Frontal cortex (tissue), 1 donor: ENCODE data around the gene KRT5. TPM values are rescaled to one million over a fixed set of nuclear protein-coding genes. Genes with fewer than 3 reads are reported as not detected.

Experiments used
- total RNA-seq: library from RNA; depleted of rRNA; stranded (reverse); fragments of >200 nt; gene quantifications from one replicate; pipeline ENCODE4 v1.2.3, GENCODE V29; 2014

The KRT5 gene
- total RNA-seq, 1 donor from 2014 or later, result not detected

Other genes with a start within 250 kb of the KRT5 start
- under 0.01 TPM for gene KRT86, start 245.7 kb downstream of the KRT5 start, total RNA-seq
- not detected for gene KRT81, start 228.9 kb downstream of the KRT5 start, total RNA-seq
- not detected for gene KRT83, start 199.0 kb downstream of the KRT5 start, total RNA-seq
- not detected for gene KRT85, start 152.9 kb downstream of the KRT5 start, total RNA-seq
- gene KRT84, start 134.7 kb downstream of the KRT5 start, total RNA-seq, result not detected
- gene KRT82, start 114.1 kb downstream of the KRT5 start, total RNA-seq, result not detected
- not detected for gene KRT75, start 86.0 kb downstream of the KRT5 start, total RNA-seq
- gene KRT6B, start 68.2 kb downstream of the KRT5 start, total RNA-seq, result not detected
- gene KRT6C, start 46.6 kb downstream of the KRT5 start, total RNA-seq, result not detected
- gene KRT6A, start 27.1 kb downstream of the KRT5 start, total RNA-seq, result not detected
- gene KRT71, start 32.8 kb upstream of the KRT5 start, total RNA-seq, result not detected
- not detected for gene KRT74, start 53.4 kb upstream of the KRT5 start, total RNA-seq
- gene KRT72, start 81.1 kb upstream of the KRT5 start, total RNA-seq, result not detected
- gene KRT73, start 98.2 kb upstream of the KRT5 start, total RNA-seq, result not detected
- not detected for gene KRT2, start 131.8 kb upstream of the KRT5 start, total RNA-seq
- 0.82 TPM for gene KRT1, start 160.0 kb upstream of the KRT5 start, total RNA-seq
- not detected for gene KRT77, start 183.1 kb upstream of the KRT5 start, total RNA-seq